Measurements from ENCODE around the gene ATP5PO. TPM values are rescaled to one million over a fixed set of nuclear protein-coding genes. Genes with fewer than 3 reads are reported as not detected.

The ATP5PO gene
- total RNA-seq, 1 donor from 2014 or later, result 100 TPM

DNA sequence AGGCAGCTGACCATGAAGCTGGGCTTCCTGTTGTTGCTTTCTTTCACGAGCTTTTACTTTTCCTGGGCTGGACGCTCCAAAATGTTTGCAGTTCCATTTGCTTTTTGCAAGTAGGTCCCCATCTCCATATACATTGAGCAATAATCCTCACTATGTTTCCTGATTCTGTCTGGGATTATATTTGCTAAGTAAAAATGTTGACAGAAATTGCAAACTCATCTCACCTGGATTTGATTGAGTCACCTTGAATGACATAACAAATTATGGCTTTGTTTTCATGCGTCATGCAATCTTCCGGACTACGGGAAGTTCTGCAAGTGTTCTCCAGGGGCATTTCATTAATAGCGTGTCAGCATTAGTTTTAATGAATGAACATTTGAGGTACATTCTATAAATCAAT lies 18.9 kb downstream of the ATP5PO start:
- intact Hi-C loops (cut with DNase I), result no loop called here
- DNase-seq, result no peak
- no peaks in the 10 kb centered on the region for H3K9me3 ChIP-seq
- TF ChIP-seq, protein P1, sequence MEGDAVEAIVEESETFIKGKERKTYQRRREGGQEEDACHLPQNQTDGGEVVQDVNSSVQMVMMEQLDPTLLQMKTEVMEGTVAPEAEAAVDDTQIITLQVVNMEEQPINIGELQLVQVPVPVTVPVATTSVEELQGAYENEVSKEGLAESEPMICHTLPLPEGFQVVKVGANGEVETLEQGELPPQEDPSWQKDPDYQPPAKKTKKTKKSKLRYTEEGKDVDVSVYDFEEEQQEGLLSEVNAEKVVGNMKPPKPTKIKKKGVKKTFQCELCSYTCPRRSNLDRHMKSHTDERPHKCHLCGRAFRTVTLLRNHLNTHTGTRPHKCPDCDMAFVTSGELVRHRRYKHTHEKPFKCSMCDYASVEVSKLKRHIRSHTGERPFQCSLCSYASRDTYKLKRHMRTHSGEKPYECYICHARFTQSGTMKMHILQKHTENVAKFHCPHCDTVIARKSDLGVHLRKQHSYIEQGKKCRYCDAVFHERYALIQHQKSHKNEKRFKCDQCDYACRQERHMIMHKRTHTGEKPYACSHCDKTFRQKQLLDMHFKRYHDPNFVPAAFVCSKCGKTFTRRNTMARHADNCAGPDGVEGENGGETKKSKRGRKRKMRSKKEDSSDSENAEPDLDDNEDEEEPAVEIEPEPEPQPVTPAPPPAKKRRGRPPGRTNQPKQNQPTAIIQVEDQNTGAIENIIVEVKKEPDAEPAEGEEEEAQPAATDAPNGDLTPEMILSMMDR (IDR thresholded peaks at IDR 0.05), result no peak
- peaks cover 6% of the 10 kb centered on the region for H3K36me3 ChIP-seq
- ATAC-seq, result no peak
- no peak overlapping the region for H3K27ac ChIP-seq
- no peak overlapping the region for H3K4me3 ChIP-seq
- H3K4me1 ChIP-seq, result peaks cover 12% of the 10 kb centered on the region
- H3K27me3 ChIP-seq (ENCODE audit: low read depth), result no peaks in the 10 kb centered on the region

DNA sequence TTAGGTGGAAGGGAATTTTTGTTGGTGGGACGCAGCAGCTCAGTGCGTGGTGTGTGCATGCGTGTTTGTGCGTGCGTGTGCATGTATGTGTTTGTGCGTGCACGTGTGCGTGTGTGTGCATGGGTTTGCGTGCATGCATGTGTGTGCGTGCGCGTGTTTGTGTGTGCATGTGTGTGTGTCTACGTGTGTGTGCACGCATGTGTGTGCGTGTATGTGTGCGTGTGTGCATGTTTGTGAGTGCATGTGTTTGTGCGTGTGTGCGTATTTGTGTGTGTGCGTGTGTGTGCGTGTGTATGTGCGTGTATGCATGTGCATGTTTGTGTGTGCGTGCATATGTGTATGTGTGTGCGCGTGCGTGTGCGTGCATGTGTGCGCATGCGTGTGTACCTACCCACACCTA lies 20.2 kb downstream of the ATP5PO start:
- no peak overlapping the region for H3K4me3 ChIP-seq
- ATAC-seq, result no peak

DNA sequence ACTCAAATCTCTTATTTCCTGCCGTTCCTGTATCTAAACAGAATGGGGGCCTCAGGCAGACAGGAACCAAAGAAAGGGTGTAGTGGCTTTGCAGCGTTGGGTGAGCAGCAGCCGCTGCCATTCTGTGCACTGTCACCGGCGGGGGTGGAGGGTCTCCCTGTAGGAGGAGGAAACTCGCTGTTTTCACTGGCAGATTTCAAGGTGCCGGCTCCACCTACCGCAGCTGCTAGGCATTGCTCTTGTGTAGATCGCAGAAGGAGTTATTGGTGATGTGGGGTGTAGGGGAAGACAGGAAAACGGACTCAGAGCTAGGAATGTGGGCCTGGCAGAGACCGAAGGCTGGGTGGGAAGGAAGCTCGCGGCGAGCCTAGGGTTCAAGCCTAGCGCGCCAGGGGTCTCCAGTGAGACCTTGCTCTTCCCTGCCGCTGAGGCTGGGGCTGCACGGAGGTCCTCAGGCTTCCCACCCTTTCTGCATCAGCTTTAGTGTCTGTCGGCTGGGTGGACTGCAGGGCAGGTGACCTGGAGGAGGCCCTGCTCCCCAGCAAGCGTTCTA lies 20.8 kb downstream of the ATP5PO start:
- Histone ChIP-seq H3K4me3 (peak overlapping the region; percentile 37), H3K9me3 (no peaks in the 10 kb centered on the region), H3K27ac (no peak overlapping the region), H3K27me3 (ENCODE audit: low read depth) (no peaks in the 10 kb centered on the region), H3K36me3 (no peaks in the 10 kb centered on the region), H3K4me1 (peaks cover 12% of the 10 kb centered on the region)
- TF ChIP-seq, protein P1 (IDR thresholded peaks at IDR 0.05), result peak; percentile 55
- intact Hi-C loops (cut with DNase I), result no loop called here
- ATAC-seq, result peak; percentile 86 to 87
- DNase-seq, result peak; percentile 75

More for the DNA sequence above, 20.2 kb downstream of the ATP5PO start:
- TF ChIP-seq, protein P1 (IDR thresholded peaks at IDR 0.05), result no peak
- no peak for DNase-seq
- intact Hi-C loops (cut with DNase I), result no loop called here
- Histone ChIP-seq H3K36me3 (no peaks in the 10 kb centered on the region), H3K27me3 (ENCODE audit: low read depth) (no peaks in the 10 kb centered on the region), H3K9me3 (no peaks in the 10 kb centered on the region), H3K27ac (no peak overlapping the region), H3K4me1 (peaks cover 12% of the 10 kb centered on the region)

DNA sequence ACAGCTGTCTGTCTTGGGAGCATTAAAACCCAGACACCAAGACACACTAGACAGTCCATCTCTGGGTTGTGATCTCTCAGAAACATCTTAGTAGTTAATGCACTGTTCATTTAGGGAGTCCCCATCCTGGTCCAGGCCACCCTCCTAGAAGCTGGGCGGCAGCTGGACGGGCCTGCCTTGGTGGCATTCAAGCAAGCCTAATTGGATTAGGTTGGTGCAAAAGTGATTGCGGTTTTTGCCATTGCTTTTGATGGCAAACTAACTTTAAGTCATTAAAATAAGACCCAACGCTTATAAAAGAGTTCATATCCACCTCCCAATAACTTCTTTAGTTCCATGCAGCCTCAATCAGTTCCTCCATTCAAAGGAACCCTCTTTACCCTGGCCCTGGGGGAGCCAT lies 21.7 kb downstream of the ATP5PO start:
- DNase-seq (no peak), ATAC-seq (no peak)
- Histone ChIP-seq H3K36me3 (no peaks in the 10 kb centered on the region), H3K27ac (no peak overlapping the region), H3K27me3 (ENCODE audit: low read depth) (no peaks in the 10 kb centered on the region), H3K4me3 (no peak overlapping the region), H3K9me3 (no peaks in the 10 kb centered on the region), H3K4me1 (peaks cover 12% of the 10 kb centered on the region)
- intact Hi-C loops (cut with DNase I), result no loop called here
- TF ChIP-seq, protein P1 (IDR thresholded peaks at IDR 0.05), result no peak

DNA sequence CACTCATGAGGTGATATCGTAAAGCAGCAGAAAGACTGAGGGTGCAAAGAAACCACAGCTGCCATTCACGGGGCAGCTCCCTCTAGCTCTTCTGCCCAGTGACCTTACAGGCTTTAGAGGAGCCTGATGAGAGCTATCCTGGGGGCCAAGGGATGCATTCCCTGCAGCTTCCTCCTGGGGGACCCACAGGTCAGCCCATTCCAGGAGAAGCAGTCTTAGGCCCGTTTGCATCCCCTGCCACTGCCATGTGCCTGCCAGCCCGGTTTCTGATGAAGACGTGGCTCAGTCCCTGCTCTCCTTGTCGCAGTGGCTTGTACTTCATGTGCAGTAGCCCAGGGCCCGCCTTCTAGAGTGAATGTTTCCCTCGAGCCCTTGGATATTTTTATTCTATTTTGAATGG lies 22.8 kb downstream of the ATP5PO start:
- no peak overlapping the region for H3K27ac ChIP-seq
- no peaks in the 10 kb centered on the region for H3K27me3 ChIP-seq (ENCODE audit: low read depth)
- no peaks in the 10 kb centered on the region for H3K9me3 ChIP-seq
- intact Hi-C loops (cut with DNase I), result no loop called here
- TF ChIP-seq, protein P1 (IDR thresholded peaks at IDR 0.05), result no peak
- DNase-seq (no peak), ATAC-seq (no peak)
- H3K4me3 ChIP-seq, result no peak overlapping the region
- no peaks in the 10 kb centered on the region for H3K36me3 ChIP-seq
- H3K4me1 ChIP-seq, result peaks cover 12% of the 10 kb centered on the region

Data from lower lobe of right lung (tissue), 2 donors.